Measurements from ENCODE around the gene INTU.
"Not testable (repeated sequence)": the region's sequence is repeated elsewhere in the genome, so short reads cannot be mapped to it uniquely, and the experiment has no call there.

The INTU gene

GRCh38 chr4:127632420-127633403 lies at the start of gene INTU:
TSS of gene INTU (plus strand) at chr4:127632957. CDS start at chr4:127633035, 78 bp downstream.
- peak; percentile 100 for DNase-seq (ENCODE audit: low spot score)

GRCh38 chr4:127586496-127586895 lies 46.3 kb upstream of the INTU start:
- peak; percentile 12 for DNase-seq (ENCODE audit: low spot score)

GRCh38 chr4:127586922-127587571 lies 45.7 kb upstream of the INTU start:
- DNase-seq (ENCODE audit: low spot score): peak; percentile 53

- DNase-seq (ENCODE audit: low spot score): not testable (repeated sequence)
Observed at GRCh38 chr4:127589153-127589552, 43.6 kb upstream of the INTU start.

GRCh38 chr4:127598656-127599055 lies 34.1 kb upstream of the INTU start:
- DNase-seq (ENCODE audit: low spot score): no peak

GRCh38 chr4:127601029-127601428 lies 31.7 kb upstream of the INTU start:
- no peak for DNase-seq (ENCODE audit: low spot score)

GRCh38 chr4:127604949-127605709 lies 27.6 kb upstream of the INTU start:
- no peak for DNase-seq (ENCODE audit: low spot score)

GRCh38 chr4:127606823-127607222 lies 25.9 kb upstream of the INTU start:
- peak; percentile 40 for DNase-seq (ENCODE audit: low spot score)

- DNase-seq (ENCODE audit: low spot score): peak; percentile 51
Observed at GRCh38 chr4:127609484-127609883, 23.3 kb upstream of the INTU start.

GRCh38 chr4:127610488-127610887 lies 22.3 kb upstream of the INTU start:
- no peak for DNase-seq (ENCODE audit: low spot score)

GRCh38 chr4:127616898-127617297 lies 15.9 kb upstream of the INTU start:
- no peak for DNase-seq (ENCODE audit: low spot score)

GRCh38 chr4:127618427-127618826 lies 14.3 kb upstream of the INTU start:
- no peak for DNase-seq (ENCODE audit: low spot score)

GRCh38 chr4:127622621-127622920 lies 10.2 kb upstream of the INTU start:
- DNase-seq (ENCODE audit: low spot score): no peak

GRCh38 chr4:127622921-127623796 lies 9.6 kb upstream of the INTU start:
- no peak for DNase-seq (ENCODE audit: low spot score)

- no peak for DNase-seq (ENCODE audit: low spot score)
Observed at GRCh38 chr4:127623797-127624083, 9.0 kb upstream of the INTU start.

GRCh38 chr4:127624173-127624572 lies 8.6 kb upstream of the INTU start:
- DNase-seq (ENCODE audit: low spot score): no peak

GRCh38 chr4:127629371-127629770 lies 3.4 kb upstream of the INTU start:
- no peak for DNase-seq (ENCODE audit: low spot score)

- DNase-seq (ENCODE audit: low spot score): no peak
Observed at GRCh38 chr4:127630152-127630551, 2.6 kb upstream of the INTU start.

- DNase-seq (ENCODE audit: low spot score): no peak
Observed at GRCh38 chr4:127631420-127631819, 1.3 kb upstream of the INTU start.

GRCh38 chr4:127634181-127634580 lies 1.4 kb downstream of the INTU start:
- DNase-seq (ENCODE audit: low spot score): no peak

- no peak for DNase-seq (ENCODE audit: low spot score)
Observed at GRCh38 chr4:127641524-127641923, 8.8 kb downstream of the INTU start.

GRCh38 chr4:127642169-127642568 lies 9.4 kb downstream of the INTU start:
- DNase-seq (ENCODE audit: low spot score): no peak
